ENCODE measurements around the gene GP1BB.

Gene GP1BB

GRCh38 chr22:19767427-19768341 lies 44.3 kb downstream of the GP1BB start:
- no peak for DNase-seq

DNA sequence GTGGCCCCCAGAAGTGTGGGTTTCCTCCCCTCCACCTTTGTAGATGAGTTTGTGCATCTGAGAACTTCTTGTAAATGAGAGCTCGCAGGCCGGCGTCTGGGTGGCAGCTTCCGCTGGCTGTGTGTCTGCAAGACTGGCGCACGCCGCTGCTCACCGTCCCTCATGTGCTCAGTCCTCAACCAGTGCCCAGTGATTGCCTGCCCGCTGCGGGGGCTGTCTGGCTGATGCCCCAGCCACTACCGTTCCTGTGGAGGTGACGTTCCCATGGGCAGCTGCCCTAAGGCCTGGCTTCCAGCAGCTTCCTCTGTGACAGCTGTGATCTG lies 46.0 kb downstream of the GP1BB start:
- no peak for DNase-seq

DNA sequence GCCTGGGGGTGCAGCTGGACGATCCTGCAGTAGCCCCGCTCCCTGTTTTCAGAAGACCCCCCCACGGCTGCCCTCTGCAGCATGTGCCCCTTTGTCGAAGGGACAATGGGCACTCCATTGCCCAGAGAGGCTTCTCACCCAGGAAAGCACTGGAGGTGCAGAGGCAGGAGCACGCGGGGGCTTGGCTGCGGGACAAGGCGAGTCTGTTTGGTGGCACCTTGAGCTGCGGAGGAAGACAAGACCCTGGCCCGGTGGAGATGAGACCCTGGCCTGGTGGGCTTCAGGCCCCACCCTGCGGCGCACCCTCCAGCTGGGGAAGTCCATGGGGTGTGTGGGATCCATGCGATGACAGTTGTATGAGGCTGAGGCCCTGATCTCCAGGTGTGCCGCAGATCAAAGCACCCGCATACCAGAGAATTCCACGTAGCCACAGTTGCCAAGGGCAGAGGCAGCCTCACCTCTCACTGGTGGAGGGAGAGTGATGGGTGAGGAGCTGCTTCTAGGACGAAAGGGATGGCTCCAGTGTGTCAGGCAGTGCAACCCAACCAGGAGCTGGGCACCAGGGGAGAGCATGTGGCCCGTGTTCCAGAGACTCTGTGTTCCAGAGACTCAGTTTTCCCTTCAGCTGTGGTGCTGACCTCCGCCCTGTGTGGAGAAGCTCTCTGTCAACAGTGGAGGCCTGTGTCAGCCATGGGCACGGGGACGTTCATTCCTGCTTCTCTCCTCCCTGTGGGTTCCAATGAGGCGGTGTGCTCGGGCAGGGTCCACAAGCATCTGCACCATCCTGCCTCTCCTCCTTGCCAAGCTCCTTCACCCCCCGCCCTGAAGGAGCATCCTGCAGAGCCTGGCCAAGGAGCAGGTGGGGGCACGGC lies 47.2 kb downstream of the GP1BB start:
- no peak for DNase-seq

DNA sequence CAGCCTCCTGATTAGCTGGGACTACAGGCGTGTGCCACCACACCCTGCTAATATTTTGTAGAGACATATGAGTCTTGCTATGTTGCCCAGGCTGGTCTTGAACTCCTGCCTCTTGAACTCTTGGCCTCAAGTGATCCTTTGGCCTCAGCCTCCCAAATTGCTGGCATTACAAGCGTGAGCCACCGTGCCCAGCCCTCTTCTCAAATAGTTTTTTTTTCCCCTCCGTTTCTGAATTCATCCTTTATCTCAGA lies 49.0 kb downstream of the GP1BB start:
- DNase-seq, result no peak

- DNase-seq, result no peak
Measured at GRCh38 chr22:19772673-19773469, 49.5 kb downstream of the GP1BB start.

DNA sequence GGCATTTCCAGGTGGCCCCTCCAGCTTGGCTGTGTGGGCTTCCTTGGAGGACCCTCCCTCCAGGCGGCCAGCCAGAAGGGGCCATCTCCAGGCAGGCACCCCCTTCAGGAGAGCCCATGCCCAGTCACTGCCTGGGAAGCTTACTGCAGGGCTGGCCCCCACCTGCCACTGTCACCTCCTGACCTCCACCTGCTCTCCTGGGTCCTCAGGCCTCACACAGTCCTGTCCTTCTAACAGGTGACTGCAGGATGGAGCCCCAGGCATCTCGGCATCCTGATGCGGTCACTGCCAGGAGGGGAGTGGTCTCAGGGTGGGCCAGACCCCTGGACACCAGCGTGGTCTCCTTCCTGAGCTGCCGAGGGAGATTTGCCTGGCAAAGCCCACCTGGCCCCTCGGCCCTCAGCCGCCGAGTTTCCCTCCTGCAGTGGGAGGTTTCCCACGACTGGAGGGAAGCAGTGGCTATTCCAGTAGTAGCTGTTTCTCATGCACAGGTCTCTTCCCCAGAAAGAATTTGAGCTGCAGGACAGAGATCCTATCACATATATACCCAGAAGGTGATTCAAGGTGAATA lies 50.2 kb downstream of the GP1BB start:
- no peak for DNase-seq
